Skin of body (tissue), 2 donors: Measurements from ENCODE around the gene PAX1. TPM values are rescaled to one million over a fixed set of nuclear protein-coding genes. Genes with fewer than 3 reads are reported as not detected.
A peak's percentile ranks its signal among the peaks of the same experiment; 100 is the strongest.

Source experiments
- DNase-seq: peaks from one replicate; lab custom pipeline; 2025; lab: John Stamatoyannopoulos, UW
- total RNA-seq: library from RNA; depleted of rRNA; stranded (reverse); fragments of >200 nt; gene quantifications from one replicate; pipeline ENCODE4 v1.2.3, GENCODE V29; 2014

The PAX1 gene
- total RNA-seq: 1.2 TPM

GRCh38 chr20:21705575-21706260 is at the start of gene PAX1:
PAX1 (plus strand) TSS chr20:21705664; CDS start chr20:21705713, 49 bp downstream.
- peak; percentile 45 for DNase-seq

- DNase-seq: no peak
Observed at GRCh38 chr20:21656308-21657067, 49.0 kb upstream of the PAX1 start.

- DNase-seq: no peak
Observed at GRCh38 chr20:21661488-21662055, 43.9 kb upstream of the PAX1 start.

- no peak for DNase-seq
Observed at GRCh38 chr20:21663465-21663864, 42.0 kb upstream of the PAX1 start.

- DNase-seq: no peak
Observed at GRCh38 chr20:21665687-21666446, 39.6 kb upstream of the PAX1 start.

- no peak for DNase-seq
Observed at GRCh38 chr20:21670126-21670525, 35.3 kb upstream of the PAX1 start.

GRCh38 chr20:21670981-21671380 is 34.5 kb upstream of the PAX1 start:
- DNase-seq: no peak

- no peak for DNase-seq
Observed at GRCh38 chr20:21677261-21677660, 28.2 kb upstream of the PAX1 start.

- DNase-seq: no peak
Observed at GRCh38 chr20:21677781-21678180, 27.7 kb upstream of the PAX1 start.

GRCh38 chr20:21681234-21681921 is 24.1 kb upstream of the PAX1 start:
- DNase-seq: peak; percentile 85

GRCh38 chr20:21681922-21682318 is 23.5 kb upstream of the PAX1 start:
- no peak for DNase-seq

GRCh38 chr20:21682521-21682954 is 22.9 kb upstream of the PAX1 start:
- peak; percentile 83 for DNase-seq

GRCh38 chr20:21684671-21685070 is 20.8 kb upstream of the PAX1 start:
- no peak for DNase-seq

GRCh38 chr20:21685981-21686380 is 19.5 kb upstream of the PAX1 start:
- DNase-seq: no peak

- DNase-seq: no peak
Observed at GRCh38 chr20:21693322-21693721, 12.1 kb upstream of the PAX1 start.

GRCh38 chr20:21698494-21699215 is 6.8 kb upstream of the PAX1 start:
- no peak for DNase-seq

GRCh38 chr20:21699216-21699508 is 6.3 kb upstream of the PAX1 start:
- DNase-seq: no peak

GRCh38 chr20:21701171-21701876 is 4.1 kb upstream of the PAX1 start:
- no peak for DNase-seq

- no peak for DNase-seq
Observed at GRCh38 chr20:21702016-21702415, 3.4 kb upstream of the PAX1 start.
